Stimulated activated CD4-positive, alpha-beta T cell treated with anti-CD3 and anti-CD28 coated beads, TNF-alpha, amount 100 ng/mL, for 1 hour (primary cell): ENCODE results near the gene REV1.
"Not testable (repeated sequence)": the region's sequence is repeated elsewhere in the genome, so short reads cannot be mapped to it uniquely, and the experiment has no call there.

Experiments
- DNase-seq, 3 donors: peaks; one replicate each; pipeline ENCODE4 v3.0.0-alpha.2; 2020; ENCODE audit warnings: low read depth in 3 of 3, low spot score in 1 of 3

REV1 gene

DNA sequence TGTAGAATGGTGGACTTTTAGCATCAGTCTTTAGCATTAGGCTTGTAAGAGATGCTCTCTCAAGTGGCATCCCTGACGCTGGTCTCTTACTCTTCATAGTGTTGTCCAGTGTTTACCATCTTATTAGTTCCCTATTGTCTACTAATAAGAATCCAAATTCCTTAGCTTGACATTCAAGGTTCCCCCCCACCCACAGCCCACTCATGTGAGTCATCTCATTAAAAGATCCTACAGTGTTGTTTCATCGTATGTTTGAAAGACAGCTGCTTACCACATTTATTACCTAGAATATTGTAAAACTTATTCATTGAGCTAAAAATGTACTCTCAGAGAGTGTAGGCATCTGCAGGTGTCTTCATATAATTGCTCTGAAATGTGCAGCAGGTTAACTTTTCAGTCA, 124.2 kb downstream of the REV1 start:
- no peak for DNase-seq

DNA sequence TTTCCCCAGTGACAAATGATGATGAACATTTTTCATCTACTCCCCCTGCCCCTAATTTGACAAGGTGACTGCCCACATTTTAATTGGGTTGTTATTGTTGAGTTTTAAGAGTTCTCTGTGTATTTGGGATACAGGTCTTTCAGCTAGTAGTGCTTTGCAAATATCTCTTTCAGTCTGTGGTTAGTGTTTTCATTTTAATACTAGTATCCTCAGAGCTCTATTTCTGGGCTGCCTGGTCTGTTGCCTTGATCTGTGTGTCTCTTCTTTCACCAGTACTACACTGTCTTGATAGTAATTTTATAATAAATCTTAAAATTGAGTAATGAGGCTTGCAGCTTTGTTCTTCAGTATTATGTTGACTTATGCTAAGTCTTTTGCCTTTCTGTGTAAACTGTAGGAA, 133.0 kb downstream of the REV1 start:
- DNase-seq: no peak

DNA sequence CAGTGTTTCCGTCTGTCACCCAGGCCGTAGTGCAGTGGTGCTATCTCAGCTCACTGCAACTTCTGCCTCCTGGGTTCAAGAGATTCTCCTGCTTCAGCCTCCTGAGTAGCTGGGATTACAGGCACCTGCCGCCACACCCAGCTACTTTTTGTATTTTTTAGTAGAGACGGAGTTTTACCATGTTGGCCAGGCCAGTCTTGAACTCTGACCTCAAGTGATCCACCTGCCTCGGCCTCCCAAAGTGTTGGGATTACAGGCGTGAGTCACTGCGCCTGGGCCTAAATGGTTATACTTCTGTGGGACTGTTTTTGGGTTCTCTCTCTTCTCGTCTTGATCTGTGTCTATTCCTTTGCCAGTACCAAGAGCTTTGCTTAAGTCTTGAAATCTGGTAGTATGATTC, 135.0 kb downstream of the REV1 start:
- not testable (repeated sequence) for DNase-seq

DNA sequence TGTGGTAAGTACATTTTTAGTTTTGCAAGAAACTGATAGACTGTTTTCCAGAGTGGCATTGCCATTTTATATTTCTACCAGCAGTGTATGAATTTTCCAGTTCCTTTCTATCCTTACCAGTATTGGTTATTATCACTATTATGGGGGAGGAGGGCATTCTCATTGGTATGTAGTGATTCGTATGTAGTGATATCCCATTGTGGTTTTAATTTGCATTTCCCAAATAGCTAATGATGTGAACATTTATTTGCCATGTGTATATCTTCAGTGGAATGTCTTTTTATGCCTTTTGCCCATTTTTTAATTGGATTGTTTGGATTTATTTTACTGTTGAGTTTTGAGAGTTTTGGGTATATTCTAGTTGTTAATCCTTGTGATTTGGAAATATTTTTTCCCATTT, 135.7 kb downstream of the REV1 start:
- DNase-seq: no peak
